A673 (cell line): ENCODE results near the gene SDR42E1. TPM values are rescaled to one million over a fixed set of nuclear protein-coding genes. Genes with fewer than 3 reads are reported as not detected.

ENCODE experiments used
- BruUV-seq: library from RNA; stranded (reverse); fragments of 400-500 nt; replicated peaks from 2 replicates; lab custom pipeline; 2021; lab: Mats Ljungman, UMichigan
- CTCF ChIA-PET: fragments of 300-600 bp; sonication (Branson Sonifier 250); formaldehyde crosslinking; loops from one replicate; lab custom pipeline; 2022; ENCODE audit warnings: antibody characterized with exemption; lab: Charles Lee
- POLR2A ChIA-PET: fragments of 300-600 bp; sonication (Branson Sonifier 250); formaldehyde crosslinking; loops from one replicate; lab custom pipeline; 2022; ENCODE audit warnings: antibody characterized with exemption; ENCODE audit not compliant: low non-redundant PET; lab: Charles Lee
- DNase-seq: peaks from one replicate; pipeline ENCODE4 v3.0.0-alpha.2; 2015; ENCODE audit warnings: low spot score
- H3K27ac ChIP-seq: fragments of 200-600 bp; sonication (generic); 2 replicates; pipeline ENCODE4 v1.5.1; 2016; ENCODE audit warnings: mixed run types, low read depth, mild to moderate bottlenecking, mixed read lengths, antibody characterized with exemption, low read length; ENCODE audit not compliant: poor library complexity, severe bottlenecking
- H3K27me3 ChIP-seq: fragments of 200-600 bp; sonication (generic); replicated peaks from 2 replicates; pipeline ENCODE4 v1.6.1; 2017; ENCODE audit warnings: mixed run types, low read depth, mild to moderate bottlenecking, mixed read lengths, antibody characterized with exemption, low read length; ENCODE audit not compliant: insufficient read depth, poor library complexity
- H3K36me3 ChIP-seq: fragments of 200-600 bp; sonication (generic); 2 replicates; pipeline ENCODE4 v1.6.1; 2016; ENCODE audit warnings: mixed run types, mild to moderate bottlenecking, mixed read lengths, antibody characterized with exemption, low read length; ENCODE audit not compliant: insufficient read depth, poor library complexity, severe bottlenecking
- H3K4me1 ChIP-seq: fragments of 200-600 bp; sonication (generic); 2 replicates; pipeline ENCODE4 v1.6.1; 2017; ENCODE audit warnings: mixed run types, mild to moderate bottlenecking, mixed read lengths, antibody characterized with exemption, low read length; ENCODE audit not compliant: insufficient read depth, poor library complexity, severe bottlenecking
- H3K4me3 ChIP-seq: fragments of 200-600 bp; sonication (generic); 2 replicates; pipeline ENCODE4 v1.5.1; 2016; ENCODE audit warnings: low read depth, mixed run types, mild to moderate bottlenecking, mixed read lengths, low read length; ENCODE audit not compliant: poor library complexity, severe bottlenecking
- H3K9me3 ChIP-seq: fragments of 200-600 bp; sonication (generic); 2 replicates; pipeline ENCODE4 v1.6.1; 2016; ENCODE audit warnings: mixed run types, low read depth, mild to moderate bottlenecking, mixed read lengths, antibody characterized with exemption, low read length; ENCODE audit not compliant: poor library complexity, severe bottlenecking
- CTCF ChIP-seq: fragments of 300-800, 200-600 bp; sonication (generic); conservative IDR thresholded peaks from 2 replicates; pipeline ENCODE4 v1.5.1; 2017; ENCODE audit warnings: low read depth, mild to moderate bottlenecking, antibody characterized with exemption, low read length, moderate library complexity, mixed read lengths
- EZH2 ChIP-seq: fragments of 200-600 bp; sonication (generic); IDR thresholded peaks from 2 replicates; pipeline ENCODE4 v1.6.1; 2017; ENCODE audit warnings: borderline replicate concordance, low read depth, mild to moderate bottlenecking, mixed read lengths, antibody characterized with exemption, low read length; ENCODE audit not compliant: poor library complexity, severe bottlenecking
- intact Hi-C: fragments of 100-400 bp; cut with micrococcal nuclease; formaldehyde crosslinking; loops from one replicate; pipeline ENCODE4 v1.10.0; 2022; ENCODE audit not compliant: unreplicated experiment
- total RNA-seq: library from RNA; stranded (reverse); gene quantifications from 2 replicates; pipeline ENCODE4 v1.2.3, GENCODE V29; 2021

The SDR42E1 gene
- total RNA-seq, 1 experiment from 2014 or later: not detected

DNA sequence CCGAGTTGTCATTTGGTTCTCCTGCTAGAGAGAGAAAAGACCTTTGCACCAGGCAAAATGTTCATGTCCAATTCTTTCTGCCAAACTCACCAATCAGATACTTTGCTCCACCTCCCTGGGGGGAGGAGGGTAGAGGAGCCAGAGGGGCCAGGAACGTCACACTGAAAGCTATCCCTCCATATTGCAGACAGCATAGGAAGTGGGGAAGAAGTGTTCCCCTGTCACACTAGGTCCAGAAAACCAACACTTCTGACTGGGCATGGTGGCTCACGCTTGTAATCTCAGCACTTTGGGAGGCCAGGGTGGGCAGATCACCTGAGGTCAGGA lies 33.3 kb upstream of the SDR42E1 start:
- Histone ChIP-seq H3K4me1 (peaks cover 27% of the 10 kb centered on the region), H3K27me3 (no peaks in the 10 kb centered on the region), H3K27ac (peak overlapping the region; percentile 89), H3K4me3 (no peak overlapping the region), H3K36me3 (no peaks in the 10 kb centered on the region), H3K9me3 (no peaks in the 10 kb centered on the region)
- TF ChIP-seq CTCF (no peak), EZH2 (no peak)
- CTCF ChIA-PET: no interaction called here
- POLR2A ChIA-PET: no interaction called here
- intact Hi-C loops: no loop called here
- DNase-seq: peak; percentile 70
- no TSS peak for BruUV-seq

DNA sequence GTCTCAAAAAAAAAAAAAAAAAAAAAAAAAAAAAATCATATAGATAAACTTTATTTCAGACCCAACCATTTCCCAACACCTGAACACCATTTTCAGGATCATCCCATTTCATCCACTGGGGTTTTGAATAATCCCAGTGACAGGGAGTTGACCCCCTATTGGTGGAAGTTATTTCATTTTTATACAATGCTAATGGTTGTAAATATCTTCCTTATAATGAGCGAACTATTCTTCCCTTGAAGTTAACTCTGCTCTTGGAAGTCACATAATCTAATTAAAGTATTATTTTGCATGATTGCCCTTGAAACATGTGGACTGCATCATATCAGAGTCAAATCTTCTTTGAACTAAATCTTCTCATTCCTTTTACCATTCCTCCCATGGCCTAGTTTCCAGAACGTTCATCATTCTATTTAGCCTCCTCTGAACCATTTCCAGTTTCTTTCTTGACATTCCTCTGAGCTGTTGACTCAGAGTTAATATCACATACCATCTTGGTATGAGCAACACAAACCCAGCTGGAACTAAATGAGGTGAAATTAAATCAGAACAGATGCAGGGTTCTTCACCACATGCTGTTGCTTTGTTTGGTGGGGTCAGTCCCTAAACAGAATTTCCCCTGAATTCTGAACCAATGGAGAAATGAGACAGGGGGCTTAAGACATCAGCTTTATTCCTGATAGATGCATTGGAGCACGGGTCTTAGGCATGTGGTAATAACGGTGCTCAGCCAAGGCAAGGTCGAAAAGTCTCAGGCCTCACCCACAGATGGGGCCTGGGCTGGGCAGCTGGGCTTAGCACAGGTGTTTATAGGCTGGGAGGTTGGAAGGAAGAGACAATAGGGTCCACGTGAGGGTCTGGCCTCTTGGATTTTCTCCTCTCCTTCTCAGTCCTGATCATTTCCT lies 32.7 kb upstream of the SDR42E1 start:
- no peaks in the 10 kb centered on the region for H3K27me3 ChIP-seq
- peak overlapping the region; percentile 89 for H3K27ac ChIP-seq
- no peaks in the 10 kb centered on the region for H3K36me3 ChIP-seq
- intact Hi-C loops: no loop called here
- H3K4me1 ChIP-seq: peaks cover 27% of the 10 kb centered on the region
- DNase-seq: peak; percentile 90
- ChIA-PET POLR2A (no interaction called here), CTCF (no interaction called here)
- BruUV-seq: no TSS peak
- H3K4me3 ChIP-seq: no peak overlapping the region
- TF ChIP-seq EZH2 (no peak), CTCF (0 out of 2 replicates have a peak, but pooled peaks have one; percentile 10)
- no peaks in the 10 kb centered on the region for H3K9me3 ChIP-seq

DNA sequence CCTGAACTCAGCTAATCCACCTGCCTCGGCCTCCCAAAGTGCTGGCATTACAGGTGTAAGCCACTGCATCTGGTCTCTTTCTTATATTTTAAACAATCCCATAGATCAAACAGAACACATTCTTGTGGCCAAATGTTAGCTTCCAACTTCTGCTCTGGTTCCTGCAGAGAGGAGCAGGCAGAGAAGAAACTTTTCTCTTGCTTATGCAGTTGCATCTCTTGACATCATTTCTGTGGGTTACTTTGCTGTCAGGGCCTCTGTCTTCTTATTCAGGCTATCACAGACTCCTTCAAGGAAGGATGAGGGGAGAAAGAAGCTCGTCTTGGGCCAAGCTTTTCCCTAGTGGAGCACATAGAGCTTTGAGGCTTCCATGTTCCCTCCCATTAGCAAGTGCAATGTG lies 31.6 kb upstream of the SDR42E1 start:
- Histone ChIP-seq H3K4me3 (no peak overlapping the region), H3K27ac (peak overlapping the region; percentile 89), H3K36me3 (no peaks in the 10 kb centered on the region), H3K9me3 (no peaks in the 10 kb centered on the region), H3K27me3 (no peaks in the 10 kb centered on the region), H3K4me1 (peaks cover 37% of the 10 kb centered on the region)
- CTCF ChIA-PET: no interaction called here
- BruUV-seq: no TSS peak
- no peak for TF ChIP-seq CTCF
- intact Hi-C loops: no loop called here
- POLR2A ChIA-PET: no interaction called here
- no peak for DNase-seq
